Neural crest cell (in vitro differentiated cells): ENCODE data around the gene TEKT5. TPM values are rescaled to one million over a fixed set of nuclear protein-coding genes. Genes with fewer than 3 reads are reported as not detected.

Experiments used
- DNase-seq: peaks from one replicate; pipeline ENCODE4 v3.0.0; 2021; ENCODE audit warnings: low read depth, mixed read lengths, low spot score
- H3K27ac Mint-ChIP-seq: one replicate; pipeline ENCODE4 v1.8.0; 2021; ENCODE audit warnings: mild to moderate bottlenecking, mixed read lengths; ENCODE audit not compliant: unreplicated experiment
- H3K27me3 Mint-ChIP-seq: 2 replicates; pipeline ENCODE4 v1.8.0; 2021; ENCODE audit warnings: low read depth, mild to moderate bottlenecking, mixed read lengths
- H3K36me3 Mint-ChIP-seq: 2 replicates; pipeline ENCODE4 v1.8.0; 2021; ENCODE audit warnings: low read depth, mild to moderate bottlenecking, mixed read lengths
- H3K4me1 Mint-ChIP-seq: 2 replicates; pipeline ENCODE4 v1.8.0; 2021; ENCODE audit warnings: mixed read lengths
- H3K4me3 Mint-ChIP-seq: one replicate; pipeline ENCODE4 v1.8.0; 2021; ENCODE audit warnings: mild to moderate bottlenecking, mixed read lengths
- H3K9me3 Mint-ChIP-seq: 2 replicates; pipeline ENCODE4 v1.8.0; 2021; ENCODE audit warnings: mixed read lengths
- CTCF ChIP-seq: fragments of 200-600 bp; sonication (generic); conservative IDR thresholded peaks from 2 replicates; pipeline ENCODE4 v1.5.0; 2021; ENCODE audit warnings: antibody characterized with exemption, mild to moderate bottlenecking
- total RNA-seq: library from RNA; stranded (reverse); gene quantifications from 2 replicates; pipeline ENCODE4 v1.2.1, GENCODE V29; 2021

The TEKT5 gene
- total RNA-seq, 1 donor from 2014 or later: 0.68 TPM

GRCh38 chr16:10729104-10730048 is 34.6 kb upstream of the TEKT5 start:
- no peak for TF ChIP-seq CTCF
- H3K36me3 Mint-ChIP-seq: peaks cover 2% of the 10 kb centered on the region
- H3K27me3 Mint-ChIP-seq: no peaks in the 10 kb centered on the region
- no peak overlapping the region for H3K27ac Mint-ChIP-seq
- H3K4me1 Mint-ChIP-seq: no peaks in the 10 kb centered on the region
- H3K9me3 Mint-ChIP-seq: peaks cover 3% of the 10 kb centered on the region
- H3K4me3 Mint-ChIP-seq: no peak overlapping the region
- DNase-seq: no peak

- H3K4me3 Mint-ChIP-seq: no peak overlapping the region
- no peaks in the 10 kb centered on the region for H3K27me3 Mint-ChIP-seq
- peaks cover under 1% of the 10 kb centered on the region for H3K36me3 Mint-ChIP-seq
- no peaks in the 10 kb centered on the region for H3K4me1 Mint-ChIP-seq
- DNase-seq: no peak
- no peak for TF ChIP-seq CTCF
- H3K27ac Mint-ChIP-seq: no peak overlapping the region
- H3K9me3 Mint-ChIP-seq: peaks cover 1% of the 10 kb centered on the region
Observed at GRCh38 chr16:10728003-10728887, 33.5 kb upstream of the TEKT5 start.

GRCh38 chr16:10708969-10709368 is 14.2 kb upstream of the TEKT5 start:
- no peak for TF ChIP-seq CTCF
- Mint-ChIP-seq H3K27ac (no peak overlapping the region), H3K27me3 (peaks cover 18% of the 10 kb centered on the region), H3K36me3 (no peaks in the 10 kb centered on the region), H3K4me3 (no peak overlapping the region), H3K4me1 (no peaks in the 10 kb centered on the region), H3K9me3 (no peaks in the 10 kb centered on the region)
- no peak for DNase-seq

- DNase-seq: no peak
- no peaks in the 10 kb centered on the region for H3K27me3 Mint-ChIP-seq
- H3K4me3 Mint-ChIP-seq: no peak overlapping the region
- TF ChIP-seq CTCF: no peak
- no peaks in the 10 kb centered on the region for H3K4me1 Mint-ChIP-seq
- no peak overlapping the region for H3K27ac Mint-ChIP-seq
- no peaks in the 10 kb centered on the region for H3K9me3 Mint-ChIP-seq
- no peaks in the 10 kb centered on the region for H3K36me3 Mint-ChIP-seq
Observed at GRCh38 chr16:10699756-10700155, 5.0 kb upstream of the TEKT5 start.

GRCh38 chr16:10694306-10694705 is 424 bp downstream of the TEKT5 start:
- Mint-ChIP-seq H3K4me1 (peaks cover 9% of the 10 kb centered on the region), H3K36me3 (no peaks in the 10 kb centered on the region), H3K27ac (no peak overlapping the region), H3K4me3 (no peak overlapping the region), H3K9me3 (peaks cover 3% of the 10 kb centered on the region), H3K27me3 (no peaks in the 10 kb centered on the region)
- no peak for DNase-seq
- TF ChIP-seq CTCF: no peak
